Keratinocyte (primary cell): ENCODE data around the gene QPRT.

Experiments
- CTCF ChIP-seq, 3 experiments: IDR thresholded peaks in 1 of 3; conservative IDR thresholded peaks in 1 of 3; optimal IDR thresholded peaks in 1 of 3; 2 replicates in 2 of 3; 3 replicates in 1 of 3; pipeline versions ENCODE3 to v1.5.1; 2011; ENCODE audit warnings: low read length in 3 of 3, mild to moderate bottlenecking in 3 of 3, moderate library complexity in 2 of 3, control low read depth in 1 of 3, inconsistent platforms in 1 of 3; ENCODE audit not compliant: insufficient read depth in 2 of 3; ENCODE audit errors: extremely low read depth in 1 of 3
- EZH2 ChIP-seq: IDR thresholded peaks from one replicate; pipeline ENCODE4 v1.6.1; 2012; ENCODE audit warnings: inconsistent platforms, mild to moderate bottlenecking, low read length, moderate library complexity

DNA sequence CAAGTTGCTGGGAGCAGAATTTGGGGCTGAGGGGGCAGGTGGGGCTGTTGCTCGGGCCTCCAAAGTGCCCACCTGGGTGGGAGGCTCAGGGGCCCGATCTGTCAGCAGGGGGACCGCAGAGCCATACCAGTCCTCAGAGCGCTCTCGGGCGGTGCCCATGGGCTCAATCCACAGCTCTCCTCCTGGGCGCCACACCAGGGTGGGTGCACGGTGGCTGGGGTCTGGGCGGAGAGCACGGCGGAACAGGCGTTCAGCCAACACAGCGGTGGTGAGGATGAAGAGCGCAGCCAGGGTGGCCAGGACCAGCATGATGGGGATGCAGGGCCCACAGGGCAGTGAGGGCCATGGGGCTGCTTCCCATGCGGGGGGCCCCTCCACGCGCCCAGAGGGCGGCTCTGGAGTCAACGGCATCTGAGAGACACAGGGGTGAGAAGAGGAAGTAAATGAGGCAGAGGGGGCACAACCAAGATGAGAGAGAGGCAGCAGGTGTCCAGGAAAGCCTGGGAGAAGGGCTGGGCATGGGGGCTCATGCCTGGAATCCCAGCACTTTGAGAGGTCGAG, 65.6 kb downstream of the QPRT start:
- TF ChIP-seq CTCF (optimal IDR thresholded peaks at IDR 0.05 in 1 of 3, IDR thresholded peaks at IDR 0.05 in 1 of 3, conservative IDR thresholded peaks at IDR 0.05 in 1 of 3; ENCODE audit: extremely low read depth in 1 of 3, insufficient read depth in 2 of 3, low read length in 3 of 3) (no peak), EZH2 (no peak)
